OCI-LY1 (cell line): ENCODE results near the gene NUMB.

Experiments
- H2AFZ ChIP-seq: fragments of 200-600 bp; sonication (generic), shearing (Covaris generic); 2 replicates; pipeline ENCODE4 v1.6.0; 2014; ENCODE audit warnings: antibody characterized with exemption, mild to moderate bottlenecking, low read length
- H3F3A ChIP-seq: fragments of 200-600 bp; sonication (generic), shearing (Covaris generic); 2 replicates; pipeline ENCODE4 v1.6.0; 2014; ENCODE audit warnings: mild to moderate bottlenecking, antibody characterized with exemption, low read length, moderate library complexity; ENCODE audit not compliant: insufficient read depth
- H3K27ac ChIP-seq: fragments of 200-600 bp; sonication (generic); 2 replicates; pipeline ENCODE4 v1.5.1; 2014; ENCODE audit warnings: low read length, mixed run types, mild to moderate bottlenecking, low read depth; ENCODE audit not compliant: poor library complexity, severe bottlenecking
- H3K27me3 ChIP-seq: fragments of 200-600 bp; sonication (generic); 2 replicates; pipeline ENCODE4 v1.6.0; 2014; ENCODE audit warnings: antibody characterized with exemption, mild to moderate bottlenecking, low read length, moderate library complexity; ENCODE audit not compliant: insufficient read depth
- H3K36me3 ChIP-seq: fragments of 200-600 bp; sonication (generic); 2 replicates; pipeline ENCODE4 v1.6.1; 2014; ENCODE audit warnings: mild to moderate bottlenecking, antibody characterized with exemption, low read length, moderate library complexity, mixed read lengths; ENCODE audit not compliant: insufficient read depth
- H3K4me1 ChIP-seq: fragments of 200-600 bp; sonication (generic); 2 replicates; pipeline ENCODE4 v1.5.1; 2014; ENCODE audit warnings: mild to moderate bottlenecking, low read length, moderate library complexity; ENCODE audit not compliant: insufficient read depth, severe bottlenecking
- H3K4me2 ChIP-seq: fragments of 200-600 bp; sonication (generic), shearing (Covaris generic); 2 replicates; pipeline ENCODE4 v1.6.1; 2014; ENCODE audit warnings: low read length
- H3K4me3 ChIP-seq: fragments of 200-600 bp; sonication (generic); 2 replicates; pipeline ENCODE4 v1.5.1; 2014; ENCODE audit warnings: low read length, low read depth, mild to moderate bottlenecking, mixed read lengths; ENCODE audit not compliant: poor library complexity, severe bottlenecking
- H3K79me2 ChIP-seq: fragments of 200-600 bp; shearing (Covaris generic); 2 replicates; pipeline ENCODE4 v1.6.1; 2016; ENCODE audit warnings: mixed run types, low read length, mixed read lengths; ENCODE audit not compliant: insufficient read depth
- H3K9ac ChIP-seq: fragments of 200-600 bp; sonication (generic), shearing (Covaris generic); 2 replicates; pipeline ENCODE4 v1.6.1; 2014; ENCODE audit warnings: mild to moderate bottlenecking, low read length, mixed read lengths
- H3K9me2 ChIP-seq: fragments of 200-600 bp; sonication (generic), shearing (Covaris generic); 2 replicates; pipeline ENCODE4 v1.6.1; 2014; ENCODE audit warnings: low read depth, mild to moderate bottlenecking, low read length, mixed read lengths
- H3K9me3 ChIP-seq: fragments of 200-600 bp; shearing (Covaris generic); 2 replicates; pipeline ENCODE4 v1.6.1; 2014; ENCODE audit warnings: low read length, mixed read lengths
- H4K20me1 ChIP-seq: fragments of 200-600 bp; sonication (generic), shearing (Covaris generic); 2 replicates; pipeline ENCODE4 v1.6.0; 2016; ENCODE audit warnings: mild to moderate bottlenecking, low read length; ENCODE audit not compliant: insufficient read depth
- CTCF ChIP-seq: fragments of 200-600 bp; sonication (generic), shearing (Covaris generic); IDR thresholded peaks from 2 replicates; pipeline ENCODE4 v1.5.1; 2017; ENCODE audit warnings: mild to moderate bottlenecking, antibody characterized with exemption, low read length, moderate library complexity, mixed read lengths
- EZH2 ChIP-seq: fragments of 200-600 bp; sonication (generic), shearing (Covaris generic); IDR thresholded peaks from 2 replicates; pipeline ENCODE4 v1.8.0; 2017; ENCODE audit warnings: borderline replicate concordance, mixed run types, mild to moderate bottlenecking, antibody characterized with exemption, low read length, moderate library complexity, mixed read lengths

NUMB gene

GRCh38 chr14:73269729-73270531 is 188.4 kb downstream of the NUMB start:
- peaks cover 49% of the 10 kb centered on the region for H3K4me1 ChIP-seq
- no peaks in the 10 kb centered on the region for H4K20me1 ChIP-seq
- H3K9ac ChIP-seq: peak overlapping the region; percentile 59
- H3K36me3 ChIP-seq: no peaks in the 10 kb centered on the region
- H3K9me2 ChIP-seq: no peaks in the 10 kb centered on the region
- no peak for TF ChIP-seq CTCF
- no peak for TF ChIP-seq EZH2
- peak overlapping the region; percentile 52 for H3K4me3 ChIP-seq
- H3K9me3 ChIP-seq: no peaks in the 10 kb centered on the region
- no peaks in the 10 kb centered on the region for H3K27me3 ChIP-seq
- peak overlapping the region; percentile 73 for H3K27ac ChIP-seq
- H2AFZ ChIP-seq: peak overlapping the region; percentile 80
- H3K79me2 ChIP-seq: no peaks in the 10 kb centered on the region
- 0 out of 2 replicates have a peak, but pooled peaks cover 4% of the 10 kb centered on the region for H3F3A ChIP-seq
- H3K4me2 ChIP-seq: peak overlapping the region; percentile 66

- Histone ChIP-seq H3K36me3 (no peaks in the 10 kb centered on the region), H3K4me1 (peaks cover 28% of the 10 kb centered on the region), H3K27ac (no peak overlapping the region), H3K9me3 (no peaks in the 10 kb centered on the region), H2AFZ (no peak overlapping the region), H3K79me2 (no peaks in the 10 kb centered on the region), H4K20me1 (no peaks in the 10 kb centered on the region), H3K9ac (no peak overlapping the region), H3K4me2 (no peak overlapping the region), H3K9me2 (no peaks in the 10 kb centered on the region), H3F3A (0 out of 2 replicates have a peak, but pooled peaks cover 4% of the 10 kb centered on the region), H3K27me3 (no peaks in the 10 kb centered on the region; the same call in none of the 2 replicates), H3K4me3 (no peak overlapping the region)
- TF ChIP-seq EZH2 (no peak), CTCF (no peak)
Measured at GRCh38 chr14:73267474-73267873, 190.9 kb downstream of the NUMB start.

GRCh38 chr14:73266317-73266716 is 192.0 kb downstream of the NUMB start:
- Histone ChIP-seq H3K27me3 (no peaks in the 10 kb centered on the region; the same call in none of the 2 replicates), H3K36me3 (no peaks in the 10 kb centered on the region), H2AFZ (no peak overlapping the region), H3K9me3 (no peaks in the 10 kb centered on the region), H4K20me1 (no peaks in the 10 kb centered on the region), H3K4me3 (no peak overlapping the region), H3K9me2 (no peaks in the 10 kb centered on the region), H3K4me1 (peaks cover 21% of the 10 kb centered on the region), H3K27ac (no peak overlapping the region), H3K4me2 (no peak overlapping the region), H3F3A (no peaks in the 10 kb centered on the region), H3K79me2 (no peaks in the 10 kb centered on the region), H3K9ac (no peak overlapping the region)
- no peak for TF ChIP-seq CTCF
- no peak for TF ChIP-seq EZH2
